NCI-H1092 treated with DMSO at 0.1 percent for 48 hours (cell line): ENCODE measurements around the gene SLC35B1.

Source experiments
- DNase-seq: peaks from one replicate; lab custom pipeline; 2025; lab: John Stamatoyannopoulos, UW

Gene SLC35B1

GRCh38 chr17:49670641-49671040 lies 37.1 kb downstream of the SLC35B1 start:
- DNase-seq, result no peak

- DNase-seq, result no peak
Measured at GRCh38 chr17:49670002-49670401, 37.8 kb downstream of the SLC35B1 start.

- DNase-seq, result no peak
Measured at GRCh38 chr17:49667854-49668253, 39.9 kb downstream of the SLC35B1 start.

DNA sequence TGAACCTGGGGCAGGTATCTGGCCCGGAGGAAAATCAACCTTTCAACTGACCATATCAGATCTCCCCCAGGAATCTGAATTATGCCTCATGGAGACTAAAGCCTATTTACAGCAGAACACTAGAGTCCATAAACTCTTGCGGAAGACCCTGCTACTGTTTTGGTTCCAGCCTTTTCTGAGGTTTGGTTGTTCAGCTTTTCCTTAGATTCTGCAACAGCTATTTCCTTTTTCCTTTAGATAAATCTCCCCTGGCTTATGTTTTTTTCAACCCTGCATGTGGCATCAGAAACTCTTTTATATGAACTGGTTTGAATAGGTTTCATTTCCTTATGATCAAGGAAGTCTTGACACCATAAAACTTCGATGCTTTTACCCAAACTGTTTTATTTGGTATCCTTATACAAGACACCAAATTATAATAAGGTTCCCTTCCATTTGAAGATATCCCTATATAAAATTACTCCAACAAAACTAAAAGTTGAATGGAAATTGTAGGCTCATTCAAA lies 43.0 kb downstream of the SLC35B1 start:
- no peak for DNase-seq

DNA sequence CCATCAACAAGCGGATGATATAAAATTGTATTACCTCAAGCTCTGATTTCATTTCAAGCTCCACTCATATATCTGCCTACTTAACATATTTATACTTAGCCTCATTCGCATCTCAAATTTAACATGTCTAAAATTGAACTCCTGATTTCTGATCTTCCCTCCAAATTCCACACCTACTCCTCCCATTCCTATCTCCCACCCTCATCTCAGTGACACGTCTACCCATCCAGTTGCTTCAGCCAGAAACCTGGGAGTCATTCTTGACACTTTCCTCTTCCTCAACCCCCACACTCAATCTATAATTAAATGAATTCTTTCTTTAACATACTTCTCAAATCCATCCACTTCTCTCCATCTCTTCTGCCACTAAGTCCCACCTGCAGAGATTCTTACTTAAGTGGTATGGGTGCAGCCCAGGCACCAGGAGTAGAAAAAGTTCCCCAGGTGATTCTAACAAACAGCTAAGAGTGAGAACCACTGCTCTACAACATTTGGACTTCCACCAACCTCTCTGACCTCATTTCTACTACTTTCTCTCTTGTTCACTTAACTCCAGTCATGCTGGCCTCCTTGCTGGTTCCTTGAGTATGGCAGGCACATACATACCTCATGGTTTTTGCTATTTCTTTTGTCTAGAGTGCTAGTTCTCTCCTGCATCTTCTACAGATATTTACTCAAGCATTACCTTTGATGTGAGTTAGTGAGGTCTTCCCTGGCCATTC lies 47.9 kb downstream of the SLC35B1 start:
- DNase-seq, result no peak

DNA sequence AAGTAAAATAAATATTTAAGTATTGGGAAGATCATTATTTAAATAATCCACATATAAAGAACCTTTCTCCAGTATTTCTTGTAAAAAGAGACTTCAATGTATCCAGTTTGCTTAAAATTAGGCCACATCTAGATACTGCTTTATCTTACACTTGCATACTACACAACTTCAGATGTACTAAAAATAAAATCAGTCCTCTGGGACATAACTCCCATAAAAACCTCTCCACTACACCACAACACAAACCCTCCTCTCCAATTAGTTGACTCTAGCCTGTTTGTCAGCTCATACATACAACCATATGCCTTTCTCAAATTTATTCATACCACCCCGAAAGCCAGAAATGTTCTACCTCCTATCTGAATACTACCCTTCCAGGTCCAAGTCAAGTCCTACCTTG lies 51.5 kb downstream of the SLC35B1 start:
- DNase-seq, result no peak
